GM21717 (cell line): ENCODE measurements around the gene GPR137B.
"Not testable (repeated sequence)": the region's sequence is repeated elsewhere in the genome, so short reads cannot be mapped to it uniquely, and the experiment has no call there.

Experiments used
- ATAC-seq: cut with Tn5 transposase; IDR thresholded peaks from one replicate; pipeline ENCODE4 v1.9.1; 2021; ENCODE audit warnings: mild to moderate bottlenecking, moderate library complexity; ENCODE audit not compliant: unreplicated experiment

The GPR137B gene

GRCh38 chr1:236160540-236161127 lies 18.3 kb downstream of the GPR137B start:
- no peak for ATAC-seq

- ATAC-seq = no peak
Observed at GRCh38 chr1:236161230-236161629, 18.9 kb downstream of the GPR137B start.

GRCh38 chr1:236161755-236162154 lies 19.4 kb downstream of the GPR137B start:
- not testable (repeated sequence) for ATAC-seq

- no peak for ATAC-seq
Observed at GRCh38 chr1:236163463-236164153, 21.3 kb downstream of the GPR137B start.

GRCh38 chr1:236164273-236164672 lies 21.9 kb downstream of the GPR137B start:
- no peak for ATAC-seq

GRCh38 chr1:236165238-236165981 lies 23.1 kb downstream of the GPR137B start:
- no peak for ATAC-seq

GRCh38 chr1:236166041-236166440 lies 23.7 kb downstream of the GPR137B start:
- ATAC-seq = no peak

- no peak for ATAC-seq
Observed at GRCh38 chr1:236167154-236167553, 24.8 kb downstream of the GPR137B start.

GRCh38 chr1:236167578-236167977 lies 25.2 kb downstream of the GPR137B start:
- ATAC-seq = no peak

GRCh38 chr1:236168716-236169429 lies 26.5 kb downstream of the GPR137B start:
- no peak for ATAC-seq

GRCh38 chr1:236172041-236172579 lies 29.8 kb downstream of the GPR137B start:
- no peak for ATAC-seq

- ATAC-seq = no peak
Observed at GRCh38 chr1:236173174-236173767, 30.9 kb downstream of the GPR137B start.

GRCh38 chr1:236175642-236176336 lies 33.5 kb downstream of the GPR137B start:
- ATAC-seq = peak; percentile 63

- no peak for ATAC-seq
Observed at GRCh38 chr1:236176337-236177336, 34.3 kb downstream of the GPR137B start.

- ATAC-seq = no peak
Observed at GRCh38 chr1:236179634-236180033, 37.3 kb downstream of the GPR137B start.

- ATAC-seq = no peak
Observed at GRCh38 chr1:236181059-236181458, 38.7 kb downstream of the GPR137B start.

- no peak for ATAC-seq
Observed at GRCh38 chr1:236185687-236186086, 43.3 kb downstream of the GPR137B start.

GRCh38 chr1:236186471-236186870 lies 44.1 kb downstream of the GPR137B start:
- ATAC-seq = not testable (repeated sequence)

GRCh38 chr1:236188084-236188483 lies 45.7 kb downstream of the GPR137B start:
- ATAC-seq = not testable (repeated sequence)
